Stimulated activated CD4-positive, alpha-beta T cell treated with anti-CD3 and anti-CD28 coated beads, Interleukin-1b, Interleukin-23, amount 100 ng/mL, for 1 hour (primary cell): ENCODE measurements around the gene CSRP3.

Source experiments
- DNase-seq, 2 donors: peaks; one replicate each; pipeline ENCODE4 v3.0.0-alpha.2; 2020; ENCODE audit warnings: low read depth in 2 of 2

CSRP3 gene

GRCh38 chr11:19201737-19202605 lies at the start of gene CSRP3:
Gene CSRP3 (minus strand): TSS chr11:19201983. CDS start chr11:19192448, 9,535 bp downstream.
- no peak for DNase-seq

GRCh38 chr11:19251577-19251976 lies 49.8 kb upstream of the CSRP3 start:
- DNase-seq = no peak

- no peak for DNase-seq
Measured at GRCh38 chr11:19246816-19247215, 45.0 kb upstream of the CSRP3 start.

GRCh38 chr11:19245351-19245750 lies 43.6 kb upstream of the CSRP3 start:
- no peak for DNase-seq

- no peak for DNase-seq
Measured at GRCh38 chr11:19244621-19245020, 42.8 kb upstream of the CSRP3 start.

GRCh38 chr11:19244084-19244483 lies 42.3 kb upstream of the CSRP3 start:
- no peak for DNase-seq

GRCh38 chr11:19243613-19244012 lies 41.8 kb upstream of the CSRP3 start:
- DNase-seq = no peak

- no peak for DNase-seq
Measured at GRCh38 chr11:19243143-19243542, 41.4 kb upstream of the CSRP3 start.

GRCh38 chr11:19242179-19242932 lies 40.6 kb upstream of the CSRP3 start:
- no peak for DNase-seq

- DNase-seq = no peak
Measured at GRCh38 chr11:19241260-19242178, 39.7 kb upstream of the CSRP3 start.

GRCh38 chr11:19240420-19241259 lies 38.9 kb upstream of the CSRP3 start, which contains the start of gene E2F8:
Gene E2F8 (minus strand): TSS chr11:19240945. CDS start chr11:19240121, 824 bp downstream.
- DNase-seq = peak; percentile 42 to 69

GRCh38 chr11:19239039-19239438 lies 37.3 kb upstream of the CSRP3 start:
- DNase-seq = no peak

GRCh38 chr11:19237813-19238212 lies 36.0 kb upstream of the CSRP3 start:
- no peak for DNase-seq

GRCh38 chr11:19237381-19237780 lies 35.6 kb upstream of the CSRP3 start:
- no peak for DNase-seq

GRCh38 chr11:19234231-19234817 lies 32.5 kb upstream of the CSRP3 start:
- DNase-seq = no peak

GRCh38 chr11:19232910-19233503 lies 31.2 kb upstream of the CSRP3 start:
- no peak for DNase-seq

- no peak for DNase-seq
Measured at GRCh38 chr11:19229671-19230070, 27.9 kb upstream of the CSRP3 start.

- no peak for DNase-seq
Measured at GRCh38 chr11:19228968-19229367, 27.2 kb upstream of the CSRP3 start.

GRCh38 chr11:19226378-19227195 lies 24.8 kb upstream of the CSRP3 start:
- no peak for DNase-seq
